Suprapubic skin (tissue), 3 donors: ENCODE data around the gene BIN1.

Source experiments
- EP300 ChIP-seq: sonication (generic); formaldehyde crosslinking; IDR thresholded peaks from one replicate; pipeline ENCODE4 v1.6.1; 2017; ENCODE audit warnings: antibody characterized with exemption
- POLR2A ChIP-seq, 2 donors: fragments of 450-650 bp; IDR thresholded peaks; one replicate each; pipeline ENCODE4 v1.6.1; 2017; ENCODE audit warnings: antibody characterized with exemption in 2 of 2, mild to moderate bottlenecking in 2 of 2, moderate library complexity in 2 of 2
- TF ChIP-seq, protein P1 (sequence below), 2 donors: fragments of 200-600 bp in 1 of 2; fragments of 450-650 bp in 1 of 2; sonication (generic) in 1 of 2; IDR thresholded peaks; one replicate each; pipeline ENCODE4 v1.5.1; 2016 to 2019; ENCODE audit warnings: antibody characterized with exemption in 2 of 2, mild to moderate bottlenecking in 1 of 2, moderate library complexity in 1 of 2

DNA sequence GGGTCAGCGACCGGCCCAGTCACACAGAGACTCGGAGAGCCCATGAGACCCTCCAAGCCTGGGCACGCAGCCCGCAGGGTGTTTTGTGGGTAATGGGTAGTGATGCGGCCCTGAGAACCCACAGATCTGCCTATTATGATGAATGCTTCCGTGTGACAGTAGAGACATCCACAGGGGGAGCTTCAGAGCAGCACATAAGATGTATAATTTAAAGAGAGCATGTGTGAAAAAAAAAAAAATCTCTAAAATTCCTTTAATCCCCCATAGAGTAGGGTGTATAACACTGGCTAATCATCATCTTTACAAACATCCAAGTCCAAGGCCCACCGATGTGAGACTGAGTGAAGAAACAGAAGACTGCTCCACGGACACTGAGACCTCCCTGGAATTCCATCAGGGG, 34.6 kb downstream of the BIN1 start:
- TF ChIP-seq, protein P1, sequence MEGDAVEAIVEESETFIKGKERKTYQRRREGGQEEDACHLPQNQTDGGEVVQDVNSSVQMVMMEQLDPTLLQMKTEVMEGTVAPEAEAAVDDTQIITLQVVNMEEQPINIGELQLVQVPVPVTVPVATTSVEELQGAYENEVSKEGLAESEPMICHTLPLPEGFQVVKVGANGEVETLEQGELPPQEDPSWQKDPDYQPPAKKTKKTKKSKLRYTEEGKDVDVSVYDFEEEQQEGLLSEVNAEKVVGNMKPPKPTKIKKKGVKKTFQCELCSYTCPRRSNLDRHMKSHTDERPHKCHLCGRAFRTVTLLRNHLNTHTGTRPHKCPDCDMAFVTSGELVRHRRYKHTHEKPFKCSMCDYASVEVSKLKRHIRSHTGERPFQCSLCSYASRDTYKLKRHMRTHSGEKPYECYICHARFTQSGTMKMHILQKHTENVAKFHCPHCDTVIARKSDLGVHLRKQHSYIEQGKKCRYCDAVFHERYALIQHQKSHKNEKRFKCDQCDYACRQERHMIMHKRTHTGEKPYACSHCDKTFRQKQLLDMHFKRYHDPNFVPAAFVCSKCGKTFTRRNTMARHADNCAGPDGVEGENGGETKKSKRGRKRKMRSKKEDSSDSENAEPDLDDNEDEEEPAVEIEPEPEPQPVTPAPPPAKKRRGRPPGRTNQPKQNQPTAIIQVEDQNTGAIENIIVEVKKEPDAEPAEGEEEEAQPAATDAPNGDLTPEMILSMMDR (IDR thresholded peaks at IDR 0.05), result no peak
- TF ChIP-seq POLR2A (IDR thresholded peaks at IDR 0.05) (no peak), EP300 (no peak)
